Thoracic aorta (tissue), 2 donors: ENCODE results near the gene ADAMTS7. TPM values are rescaled to one million over a fixed set of nuclear protein-coding genes. Genes with fewer than 3 reads are reported as not detected.
"Not testable (repeated sequence)": the region's sequence is repeated elsewhere in the genome, so short reads cannot be mapped to it uniquely, and the experiment has no call there.

ENCODE experiments used
- ATAC-seq: fragments of 150-250 bp; one replicate; pipeline ENCODE4 v1.8.0; 2017; ENCODE audit warnings: low read depth; ENCODE audit not compliant: insufficient number of reproducible peaks, low FRiP score
- DNase-seq: peaks from one replicate; pipeline ENCODE4 v3.0.0-alpha.2; 2020; ENCODE audit warnings: low spot score
- H3K27ac ChIP-seq, 2 donors: fragments of 200-600 bp; sonication (generic); 1 replicate in 1 of 2; 2 replicates in 1 of 2; pipeline ENCODE4 v1.5.1; 2016; ENCODE audit warnings: mild to moderate bottlenecking in 2 of 2, moderate library complexity in 2 of 2
- H3K27me3 ChIP-seq: fragments of 200-600 bp; sonication (generic); replicated peaks from 2 replicates; pipeline ENCODE4 v1.6.0; 2016; ENCODE audit warnings: mild to moderate bottlenecking; ENCODE audit not compliant: insufficient read depth
- H3K36me3 ChIP-seq: fragments of 200-600 bp; sonication (generic); one replicate; pipeline ENCODE4 v1.5.1; 2016
- H3K4me1 ChIP-seq, 2 donors: fragments of 200-600 bp; sonication (generic); 1 replicate in 1 of 2; 2 replicates in 1 of 2; pipeline versions ENCODE4 v1.5.1 to v1.6.0; 2016; ENCODE audit warnings: low read depth in 2 of 2, mild to moderate bottlenecking in 1 of 2; ENCODE audit not compliant: control insufficient read depth in 1 of 2
- H3K4me3 ChIP-seq: fragments of 200-600 bp; sonication (generic); 2 replicates; pipeline ENCODE4 v1.5.1; 2016; ENCODE audit warnings: mild to moderate bottlenecking
- H3K9me3 ChIP-seq: fragments of 200-600 bp; sonication (generic); 2 replicates; pipeline ENCODE4 v1.5.1; 2016
- total RNA-seq, 2 donors: library from RNA; depleted of rRNA; stranded (reverse); fragments of >200 nt; gene quantifications; one replicate each; pipeline versions ENCODE4 v1.1.0 to v1.2.3, GENCODE V29; 2016
- TF ChIP-seq, protein P1 (sequence below): fragments of 200-600 bp; sonication (generic); IDR thresholded peaks from one replicate; pipeline ENCODE4 v1.5.1; 2019; ENCODE audit warnings: antibody characterized with exemption

ADAMTS7 gene
- total RNA-seq, 2 donors from 2014 or later = 15.6 to 60.2 TPM

DNA sequence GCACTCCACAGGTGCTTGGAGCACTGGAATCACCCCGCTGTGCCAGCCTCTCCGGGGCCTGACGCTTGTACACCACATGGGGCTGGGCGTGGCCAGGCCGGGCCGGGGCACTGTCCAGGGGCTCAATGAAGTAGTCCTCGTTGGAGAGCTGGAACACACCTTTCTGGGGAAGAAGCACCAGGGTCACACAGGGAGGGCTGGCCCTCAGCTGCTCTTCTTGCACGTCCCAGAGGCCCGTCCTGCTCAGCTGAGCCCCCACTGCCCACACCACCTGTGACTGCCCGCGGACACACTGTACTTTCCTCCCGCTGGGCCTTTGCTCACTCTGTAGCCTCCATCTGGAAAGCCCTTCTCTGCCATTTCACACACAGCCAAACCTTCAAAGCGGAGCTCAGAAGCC lies 13.3 kb downstream of the ADAMTS7 start:
- peaks cover 9 to 20% of the 10 kb centered on the region in 2 donors for H3K4me1 ChIP-seq
- DNase-seq (no peak), ATAC-seq (no peak)
- peak overlapping the region in 1 of 2 donors; percentile 2 for H3K27ac ChIP-seq
- H3K4me3 ChIP-seq = no peak overlapping the region
- TF ChIP-seq, protein P1, sequence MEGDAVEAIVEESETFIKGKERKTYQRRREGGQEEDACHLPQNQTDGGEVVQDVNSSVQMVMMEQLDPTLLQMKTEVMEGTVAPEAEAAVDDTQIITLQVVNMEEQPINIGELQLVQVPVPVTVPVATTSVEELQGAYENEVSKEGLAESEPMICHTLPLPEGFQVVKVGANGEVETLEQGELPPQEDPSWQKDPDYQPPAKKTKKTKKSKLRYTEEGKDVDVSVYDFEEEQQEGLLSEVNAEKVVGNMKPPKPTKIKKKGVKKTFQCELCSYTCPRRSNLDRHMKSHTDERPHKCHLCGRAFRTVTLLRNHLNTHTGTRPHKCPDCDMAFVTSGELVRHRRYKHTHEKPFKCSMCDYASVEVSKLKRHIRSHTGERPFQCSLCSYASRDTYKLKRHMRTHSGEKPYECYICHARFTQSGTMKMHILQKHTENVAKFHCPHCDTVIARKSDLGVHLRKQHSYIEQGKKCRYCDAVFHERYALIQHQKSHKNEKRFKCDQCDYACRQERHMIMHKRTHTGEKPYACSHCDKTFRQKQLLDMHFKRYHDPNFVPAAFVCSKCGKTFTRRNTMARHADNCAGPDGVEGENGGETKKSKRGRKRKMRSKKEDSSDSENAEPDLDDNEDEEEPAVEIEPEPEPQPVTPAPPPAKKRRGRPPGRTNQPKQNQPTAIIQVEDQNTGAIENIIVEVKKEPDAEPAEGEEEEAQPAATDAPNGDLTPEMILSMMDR = no peak
- no peaks in the 10 kb centered on the region for H3K9me3 ChIP-seq
- H3K36me3 ChIP-seq = peaks cover 9% of the 10 kb centered on the region
- H3K27me3 ChIP-seq = no peaks in the 10 kb centered on the region

DNA sequence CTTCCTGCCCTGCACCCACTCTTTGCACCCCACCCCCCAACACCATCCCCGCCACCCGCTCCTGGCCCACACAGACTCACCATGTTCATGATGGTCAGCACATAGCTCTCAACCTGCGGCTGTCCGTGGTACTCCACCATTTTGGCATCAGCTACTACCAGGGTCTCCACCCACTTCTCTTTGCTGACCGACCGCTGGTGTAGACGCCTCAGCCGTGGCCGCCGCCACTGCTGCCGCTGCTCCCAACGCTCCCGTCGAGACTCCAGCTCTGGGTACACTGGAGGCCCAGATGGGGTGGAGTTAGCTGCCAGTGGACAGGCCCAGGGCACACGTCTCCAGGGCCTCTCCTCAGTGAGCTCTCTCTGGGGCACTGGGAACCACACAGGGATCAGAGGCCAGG lies 14.8 kb downstream of the ADAMTS7 start:
- TF ChIP-seq, protein P1 = no peak
- H3K36me3 ChIP-seq = peaks cover 9% of the 10 kb centered on the region
- ATAC-seq (no peak), DNase-seq (no peak)
- peaks cover 9 to 20% of the 10 kb centered on the region in 2 donors for H3K4me1 ChIP-seq
- H3K4me3 ChIP-seq = no peak overlapping the region
- H3K9me3 ChIP-seq = no peaks in the 10 kb centered on the region
- no peak overlapping the region for H3K27ac ChIP-seq
- H3K27me3 ChIP-seq = no peaks in the 10 kb centered on the region

DNA sequence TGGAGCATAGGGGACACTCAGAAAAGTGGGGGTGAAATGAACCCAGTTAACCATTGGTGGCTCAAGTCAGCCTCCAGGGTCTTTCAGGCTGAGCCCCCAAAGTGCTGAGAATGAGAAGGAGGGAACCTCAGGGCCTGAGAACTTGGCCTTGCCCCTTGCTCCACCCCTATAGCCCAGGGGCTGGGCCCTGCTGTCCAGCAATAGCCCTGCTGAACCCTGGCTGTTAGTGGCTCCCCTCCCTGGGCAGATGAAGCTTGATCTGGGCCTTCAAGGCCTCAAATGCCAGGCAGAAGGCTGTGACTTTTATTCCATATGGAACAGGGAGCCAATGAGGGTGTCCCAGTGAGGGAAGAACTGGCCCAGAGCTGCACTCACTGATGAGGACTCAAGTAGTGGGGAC lies 16.2 kb downstream of the ADAMTS7 start:
- Histone ChIP-seq H3K36me3 (peaks cover 9% of the 10 kb centered on the region), H3K9me3 (no peaks in the 10 kb centered on the region), H3K4me1 (peaks cover 9 to 20% of the 10 kb centered on the region in 2 donors), H3K4me3 (no peak overlapping the region), H3K27me3 (no peaks in the 10 kb centered on the region), H3K27ac (no peak overlapping the region)
- no peak for ATAC-seq
- TF ChIP-seq, protein P1 = no peak
- no peak for DNase-seq

DNA sequence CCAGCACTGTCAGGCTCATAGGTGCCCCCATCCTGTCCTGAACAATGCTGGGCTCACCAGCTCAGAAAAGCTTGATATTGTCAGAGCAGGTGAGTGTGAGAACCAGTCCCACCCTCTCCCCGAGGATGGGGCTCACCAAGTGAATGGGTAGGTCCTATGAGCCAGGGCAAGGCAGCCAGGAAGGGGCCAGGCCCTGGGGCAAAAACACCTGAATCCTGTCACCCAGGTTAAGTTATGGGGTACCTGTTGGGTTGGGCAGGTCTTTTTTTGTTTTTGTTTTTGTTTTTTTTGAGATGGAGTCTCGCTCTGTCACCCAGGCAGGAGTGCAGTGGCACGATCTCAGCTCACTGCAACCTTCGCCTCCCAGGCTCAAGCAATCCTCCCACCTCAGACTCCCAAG lies 16.8 kb downstream of the ADAMTS7 start:
- H3K36me3 ChIP-seq = peaks cover 11% of the 10 kb centered on the region
- DNase-seq = not testable (repeated sequence)

DNA sequence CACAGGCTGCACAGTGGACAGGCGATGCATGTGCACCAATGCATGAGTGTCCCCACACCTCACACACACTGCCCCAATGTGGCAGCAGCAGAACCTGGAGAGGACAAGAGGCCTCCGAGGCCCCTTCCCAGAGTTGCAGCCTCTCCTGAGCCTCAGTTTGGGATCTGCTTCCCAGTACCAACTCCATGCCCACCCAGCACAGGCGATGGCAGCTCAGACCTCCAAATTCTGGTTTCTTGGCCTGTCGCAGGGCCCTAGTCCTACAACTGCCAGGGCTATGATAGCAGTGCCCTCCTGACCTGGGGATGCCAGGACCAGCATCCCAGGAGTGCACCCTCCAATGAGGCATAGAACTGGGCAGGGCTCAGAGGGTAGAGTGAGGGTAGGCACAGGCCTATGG lies 19.9 kb downstream of the ADAMTS7 start:
- TF ChIP-seq, protein P1 = no peak
- DNase-seq (no peak), ATAC-seq (no peak)
- Histone ChIP-seq H3K9me3 (no peaks in the 10 kb centered on the region), H3K4me1 (no peaks in the 10 kb centered on the region), H3K36me3 (peaks cover 27% of the 10 kb centered on the region), H3K27ac (no peak overlapping the region), H3K4me3 (no peak overlapping the region), H3K27me3 (no peaks in the 10 kb centered on the region)

More for the DNA sequence above, 16.8 kb downstream of the ADAMTS7 start:
- H3K27ac ChIP-seq, ATAC-seq, H3K4me3 ChIP-seq, H3K9me3 ChIP-seq, H3K27me3 ChIP-seq: not testable (repeated sequence)
- peaks cover 9 to 20% of the 10 kb centered on the region in 2 donors for H3K4me1 ChIP-seq

DNA sequence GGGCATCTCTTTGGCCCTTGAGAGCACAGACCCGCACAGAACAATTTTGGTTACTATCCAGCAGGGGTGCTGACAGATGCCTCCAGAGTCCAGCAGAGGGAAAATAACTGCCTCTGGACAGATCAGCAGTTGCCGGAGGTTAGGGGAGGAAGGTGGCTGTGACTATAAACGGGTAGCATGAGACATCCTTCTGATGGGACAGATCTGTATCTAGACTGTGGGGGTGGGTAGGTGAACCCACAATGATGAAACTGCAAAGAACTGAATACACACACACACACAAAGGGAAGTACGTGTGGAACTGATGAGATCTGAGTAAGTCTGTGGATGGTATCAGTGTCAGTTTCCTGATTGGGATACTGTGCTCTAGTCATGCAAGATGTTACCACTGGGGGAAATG lies 21.2 kb downstream of the ADAMTS7 start:
- DNase-seq = no peak
- H3K4me3 ChIP-seq = no peak overlapping the region
- H3K9me3 ChIP-seq = no peaks in the 10 kb centered on the region
- no peak overlapping the region for H3K27ac ChIP-seq
- H3K27me3 ChIP-seq = no peaks in the 10 kb centered on the region
- TF ChIP-seq, protein P1 = no peak
- no peaks in the 10 kb centered on the region for H3K4me1 ChIP-seq
- no peak for ATAC-seq
- H3K36me3 ChIP-seq = peaks cover 20% of the 10 kb centered on the region
